Frontal cortex (tissue), 4 donors: ENCODE data around the gene PID1. TPM values are rescaled to one million over a fixed set of nuclear protein-coding genes. Genes with fewer than 3 reads are reported as not detected.

Experiments
- DNase-seq, 2 donors: peaks; one replicate each; pipeline ENCODE4 v3.0.0; 2012; ENCODE audit warnings: low spot score in 2 of 2
- FAIRE-seq: peaks from 2 replicates; lab custom pipeline; 2012; peaks lifted over from hg19 to GRCh38; lab: Jason Lieb, UNC
- total RNA-seq: library from RNA; depleted of rRNA; stranded (reverse); fragments of >200 nt; gene quantifications from one replicate; pipeline ENCODE4 v1.2.3, GENCODE V29; 2014
- donor health status: control.
- donor health status: control.
- donor health status: control.

PID1 gene, protein sequence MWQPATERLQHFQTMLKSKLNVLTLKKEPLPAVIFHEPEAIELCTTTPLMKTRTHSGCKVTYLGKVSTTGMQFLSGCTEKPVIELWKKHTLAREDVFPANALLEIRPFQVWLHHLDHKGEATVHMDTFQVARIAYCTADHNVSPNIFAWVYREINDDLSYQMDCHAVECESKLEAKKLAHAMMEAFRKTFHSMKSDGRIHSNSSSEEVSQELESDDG
- 36.7 TPM for total RNA-seq

DNA sequence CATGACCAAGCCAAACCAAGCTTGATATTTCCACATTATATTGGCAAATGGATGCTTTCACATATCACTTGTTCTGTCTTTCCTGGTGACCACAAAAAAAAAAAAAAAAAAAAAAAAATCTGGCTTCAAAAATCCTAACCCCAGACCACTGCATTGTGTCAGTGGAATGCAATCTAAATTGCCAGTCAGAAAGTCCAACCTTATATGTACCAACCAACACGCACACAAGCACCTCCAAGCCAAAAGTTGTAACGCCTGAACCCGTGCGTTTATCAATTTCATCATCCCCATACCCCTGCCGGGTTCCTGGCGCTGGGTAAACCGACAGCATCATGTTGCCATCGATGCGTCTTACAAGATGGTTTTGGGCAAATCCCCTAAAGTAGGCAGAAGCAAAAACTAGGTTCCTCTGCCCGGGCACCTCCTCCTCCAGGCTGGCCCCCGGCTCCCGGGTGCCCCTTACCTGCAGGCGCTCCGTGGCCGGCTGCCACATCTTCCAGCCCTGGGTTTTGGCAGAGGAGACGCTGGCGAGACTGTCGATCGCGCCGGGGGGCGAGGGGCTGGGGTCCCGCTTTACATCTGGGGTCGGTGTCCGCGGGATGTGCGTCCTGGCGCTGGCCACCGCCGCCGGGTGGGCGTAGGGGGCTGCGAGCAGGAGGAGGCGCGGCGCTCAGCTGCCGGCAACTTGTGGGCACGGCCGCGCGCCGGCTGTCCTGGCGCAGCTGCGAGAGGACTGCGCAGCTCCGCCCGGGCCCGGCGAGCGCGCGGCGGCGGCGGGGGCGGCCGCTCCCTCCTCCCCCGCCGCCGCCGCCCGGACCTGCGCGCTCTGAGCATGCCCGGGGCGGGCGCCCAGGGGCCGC, at the start of gene PID1:
PID1 (minus strand) TSS at position 737 of the 860 bp plus-strand sequence; CDS start at position 493, 244 bp downstream.
- peak; percentile 64 to 69 for DNase-seq
- FAIRE-seq, result no peak

DNA sequence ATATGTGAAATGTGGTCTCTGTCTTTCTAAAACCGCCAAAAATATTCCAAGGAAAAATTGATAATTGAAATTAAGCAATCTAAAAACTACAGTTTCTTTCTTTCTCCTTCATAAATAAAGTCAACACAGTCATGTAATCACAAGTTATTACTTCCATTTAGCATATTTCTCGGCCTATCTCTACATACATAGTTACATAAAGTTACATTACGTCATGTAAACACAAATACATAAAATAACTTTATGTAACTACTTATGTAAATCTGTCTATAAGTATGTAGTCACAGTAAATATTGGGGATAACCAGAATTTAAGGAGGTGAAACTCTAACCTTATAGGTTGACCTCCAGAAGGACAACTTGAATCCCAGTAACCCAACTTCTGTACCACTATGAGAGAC, 48.5 kb upstream of the PID1 start:
- FAIRE-seq, result no peak
- DNase-seq, result no peak

DNA sequence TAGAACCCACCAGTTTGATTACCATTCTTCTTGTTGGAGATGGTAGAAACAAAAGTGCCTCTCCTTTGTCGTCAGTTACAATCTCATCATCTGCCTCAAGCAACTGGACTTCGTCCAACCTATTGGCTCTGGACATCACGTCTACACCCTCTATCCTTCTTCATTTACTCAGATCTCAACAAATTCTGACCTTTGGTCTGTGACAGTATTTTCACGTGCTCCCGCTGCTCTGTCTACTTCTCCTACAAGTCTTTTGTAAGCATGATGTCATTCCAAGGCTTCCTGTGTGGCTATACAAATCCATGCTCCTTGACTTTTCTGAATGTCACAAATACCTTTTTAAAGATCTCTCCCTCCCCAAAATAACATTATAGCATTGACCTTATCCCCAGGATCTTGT, 43.0 kb upstream of the PID1 start:
- FAIRE-seq, result no peak
- no peak for DNase-seq

DNA sequence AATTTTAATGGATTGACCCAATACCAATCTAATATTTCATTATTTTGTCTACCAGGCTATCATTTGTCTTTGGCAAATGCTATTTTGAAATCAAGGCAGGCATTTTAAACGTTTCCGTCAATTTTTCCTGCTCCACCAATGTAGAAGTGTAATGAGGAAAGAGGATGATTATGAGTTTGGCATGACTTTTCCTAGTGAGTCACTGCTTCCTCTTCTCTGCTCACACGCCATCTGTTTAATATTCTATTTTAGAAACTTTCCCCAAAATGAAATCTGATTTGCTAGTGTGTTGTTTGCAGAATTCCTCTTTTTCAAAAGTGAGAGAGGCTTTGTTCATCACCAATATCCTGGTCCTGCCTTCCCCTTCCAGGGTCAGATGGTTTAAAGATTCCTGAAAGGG, 42.5 kb upstream of the PID1 start:
- DNase-seq (no peak), FAIRE-seq (no peak)

DNA sequence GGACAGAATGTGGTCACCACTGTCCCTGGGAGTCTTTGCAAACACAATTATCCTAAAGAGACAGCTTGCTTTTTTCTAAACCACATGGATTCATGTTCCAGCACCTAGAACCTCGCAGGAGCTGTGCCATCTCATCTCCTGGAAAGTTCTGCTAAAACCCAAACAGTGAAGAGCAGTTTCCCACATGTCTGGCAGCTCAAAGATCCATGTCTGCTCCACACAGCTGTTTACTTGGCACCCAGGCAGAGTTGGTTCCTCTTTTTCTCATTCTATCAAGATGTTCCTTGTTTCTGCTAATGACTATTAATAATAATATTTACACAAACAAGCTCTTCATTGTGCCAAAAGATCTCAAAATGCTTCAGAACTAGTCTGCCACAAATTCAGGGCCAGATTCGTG, 30.1 kb upstream of the PID1 start:
- FAIRE-seq (no peak), DNase-seq (no peak)

DNA sequence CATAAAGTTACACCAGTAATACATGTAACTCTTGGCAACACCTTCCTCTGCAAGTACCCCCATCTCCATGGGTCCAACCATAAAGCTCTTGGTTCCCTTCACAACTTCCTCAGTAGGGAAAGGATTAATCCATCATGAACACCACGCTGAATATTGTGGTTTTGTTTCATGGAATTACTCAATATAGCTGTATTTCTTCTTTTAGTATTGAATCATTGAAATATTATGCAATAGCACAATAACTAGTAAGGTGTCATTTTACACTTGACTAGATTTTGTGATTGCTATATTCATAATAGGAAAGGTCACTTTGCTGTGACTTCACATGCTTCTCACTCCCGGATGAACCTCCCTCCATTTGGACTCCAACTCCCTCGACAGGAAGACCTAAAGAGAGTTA, 29.7 kb upstream of the PID1 start:
- no peak for FAIRE-seq

DNA sequence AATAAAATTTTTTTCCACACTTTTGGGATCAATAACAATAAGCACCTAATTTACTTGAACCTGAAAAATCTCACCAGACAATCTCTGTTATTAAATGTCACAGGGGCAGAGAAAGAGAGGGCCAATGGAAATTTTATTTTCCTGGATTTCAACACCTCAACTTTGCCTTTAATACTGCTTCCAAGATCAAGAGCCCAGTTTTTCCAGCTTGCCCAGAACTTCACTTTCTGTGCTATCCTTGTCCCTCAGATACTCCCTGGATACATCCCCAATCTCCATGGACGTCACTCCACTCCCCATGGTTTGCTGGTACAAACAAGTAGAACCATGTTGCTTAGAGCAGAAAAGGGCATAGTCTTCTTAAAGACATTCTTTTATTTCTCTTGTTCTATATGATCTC, 29.3 kb upstream of the PID1 start:
- DNase-seq (no peak), FAIRE-seq (no peak)

More for the DNA sequence above, 29.7 kb upstream of the PID1 start:
- no peak for DNase-seq

DNA sequence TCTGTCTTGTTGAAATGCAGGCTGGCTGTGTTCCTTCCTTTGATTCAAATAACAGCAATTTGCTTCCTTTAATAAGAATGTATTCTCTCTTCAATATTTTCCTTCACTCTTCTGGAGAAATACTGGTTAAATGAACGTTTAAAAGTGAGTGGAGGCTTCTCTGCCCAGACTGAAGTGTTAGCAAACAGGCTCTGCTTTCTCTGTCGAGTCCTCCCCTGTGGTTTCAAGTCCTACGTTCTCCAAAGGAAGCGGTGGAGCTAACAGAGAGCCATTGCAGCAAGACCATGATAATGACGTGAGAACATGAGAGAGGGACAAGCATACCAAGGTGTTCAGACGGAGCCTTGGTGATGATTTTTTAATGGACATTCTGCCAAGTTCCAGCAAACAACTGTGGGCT, 26.2 kb upstream of the PID1 start:
- FAIRE-seq (no peak), DNase-seq (no peak)

DNA sequence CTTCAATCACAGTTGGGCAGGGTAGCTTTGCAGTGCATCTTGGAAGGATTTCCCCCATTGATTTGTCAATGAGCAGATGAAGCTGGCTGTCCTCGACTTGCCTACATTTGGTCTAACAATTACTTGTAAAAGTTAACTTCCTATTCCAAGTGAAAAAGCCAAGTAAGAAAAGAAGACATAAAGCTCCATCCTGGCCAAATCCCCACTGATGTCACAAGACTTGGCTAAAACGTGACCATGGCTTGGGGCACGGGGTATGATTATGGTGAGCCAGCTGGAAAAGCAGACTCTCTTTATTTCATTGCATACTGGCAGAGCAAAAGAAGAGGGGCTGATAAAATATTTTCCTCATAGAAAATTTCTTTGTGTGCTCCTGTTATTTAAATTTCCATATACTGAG, 25.4 kb upstream of the PID1 start:
- FAIRE-seq (no peak), DNase-seq (no peak)

DNA sequence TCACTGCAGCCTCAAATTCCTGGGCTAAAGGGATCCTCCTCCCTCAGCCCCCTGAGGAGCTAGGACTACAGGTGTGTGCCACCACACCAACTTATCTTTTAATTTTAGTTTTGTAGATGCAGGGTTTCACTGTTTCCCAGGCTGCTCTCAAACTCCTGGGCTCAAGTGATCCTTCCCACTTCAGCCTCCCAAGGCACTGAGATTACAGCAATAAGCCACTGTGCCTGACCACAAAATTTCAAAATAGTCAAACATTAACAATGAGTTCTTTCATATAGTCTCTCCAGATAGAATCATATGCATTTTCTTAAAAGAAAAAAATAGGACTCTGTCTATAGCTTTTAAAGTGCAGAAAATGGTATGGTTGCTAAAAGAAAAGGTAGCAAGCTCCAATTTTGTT, 24.9 kb upstream of the PID1 start:
- no peak for DNase-seq
- no peak for FAIRE-seq

DNA sequence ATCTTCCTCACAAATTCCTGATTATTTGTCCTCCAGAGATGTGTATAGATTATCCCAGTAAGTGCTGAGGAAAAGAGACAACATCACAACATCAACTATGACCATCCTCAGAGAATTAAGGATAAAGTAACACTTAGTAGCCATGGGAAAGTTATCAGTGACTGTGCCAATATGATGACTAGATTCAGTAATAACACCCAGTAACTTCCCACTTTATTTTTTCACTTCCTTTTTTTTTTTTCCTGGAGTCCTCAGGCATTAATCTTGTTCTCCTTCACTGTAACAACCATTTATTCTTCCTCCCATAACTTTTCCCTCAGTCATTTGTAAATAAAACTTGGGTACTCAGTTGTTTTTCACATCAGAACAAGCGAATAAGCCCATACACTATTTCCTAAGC, 16.7 kb upstream of the PID1 start:
- FAIRE-seq (no peak), DNase-seq (no peak)

DNA sequence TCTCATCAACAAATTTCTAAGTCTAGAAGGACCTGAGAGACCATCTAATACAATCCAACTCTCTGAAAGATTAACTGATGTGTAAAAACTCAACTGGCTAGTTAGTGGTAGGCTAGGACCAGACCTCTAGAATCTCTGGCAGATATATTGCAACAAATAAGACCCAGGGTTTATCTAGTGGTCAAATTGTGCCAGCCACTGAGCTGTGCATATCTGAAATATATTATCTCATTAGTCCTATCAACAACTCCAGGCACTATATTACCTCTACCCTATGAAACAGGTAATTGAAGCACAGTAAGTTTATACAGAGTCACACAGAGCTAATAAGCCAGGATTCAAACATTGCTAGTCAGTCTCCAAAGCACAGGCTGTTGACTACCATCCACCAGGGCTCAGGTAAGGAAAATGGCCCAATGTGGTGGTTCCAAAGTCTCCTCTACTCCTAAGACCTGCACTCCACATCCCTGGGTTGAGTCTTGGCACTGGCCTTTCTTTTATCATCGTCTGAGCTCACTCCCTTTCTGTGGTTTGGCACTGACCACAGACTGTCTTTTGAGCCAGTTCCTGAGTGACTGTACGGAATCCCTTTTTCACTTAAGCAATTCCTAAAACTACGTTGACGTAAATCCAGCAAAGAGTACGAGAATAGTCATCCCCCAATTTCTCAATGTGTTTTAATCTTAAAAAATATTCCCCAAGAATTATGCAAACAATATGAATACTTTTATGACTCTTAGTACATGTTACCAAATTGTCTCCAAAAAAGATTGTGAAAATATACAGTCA, 11.9 kb upstream of the PID1 start:
- FAIRE-seq (no peak), DNase-seq (no peak)

DNA sequence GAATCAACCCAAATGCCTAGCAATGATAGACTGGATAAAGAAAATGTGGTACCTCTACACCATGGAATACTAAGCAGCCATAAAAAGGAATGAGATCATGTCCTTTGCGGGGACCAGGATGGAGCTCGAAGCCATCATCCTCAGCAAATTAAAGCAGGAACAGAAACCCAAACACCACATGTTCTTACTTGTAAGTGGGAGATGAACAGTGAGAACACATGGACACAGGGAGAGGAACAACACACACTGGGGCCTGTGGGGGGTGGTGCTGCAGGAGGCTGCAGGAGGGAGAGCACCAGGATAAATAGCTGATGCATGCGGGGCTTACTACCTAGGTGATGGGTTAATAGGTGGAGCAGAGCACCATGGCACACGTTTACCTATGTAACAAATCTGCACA, 8.4 kb upstream of the PID1 start:
- no peak for FAIRE-seq
- no peak for DNase-seq

DNA sequence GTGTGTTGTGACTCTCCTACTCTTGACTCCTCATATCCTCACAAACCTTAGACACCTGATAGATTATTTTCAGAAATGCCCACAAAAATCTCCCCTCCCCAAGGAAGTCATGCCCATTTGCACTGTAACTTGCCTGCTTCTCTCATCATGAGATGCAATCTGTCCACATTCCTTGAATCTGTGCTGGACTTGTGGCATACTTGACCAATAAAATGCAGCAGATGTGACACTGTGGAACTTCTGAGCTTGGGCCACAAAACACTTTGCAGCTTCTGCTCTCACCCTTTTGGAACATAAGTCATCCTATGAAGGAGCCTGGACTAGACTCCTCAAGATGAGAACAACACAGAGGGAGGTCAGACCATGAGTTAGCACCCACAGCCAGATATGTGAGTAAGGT, 4.4 kb upstream of the PID1 start:
- FAIRE-seq (no peak), DNase-seq (no peak)

DNA sequence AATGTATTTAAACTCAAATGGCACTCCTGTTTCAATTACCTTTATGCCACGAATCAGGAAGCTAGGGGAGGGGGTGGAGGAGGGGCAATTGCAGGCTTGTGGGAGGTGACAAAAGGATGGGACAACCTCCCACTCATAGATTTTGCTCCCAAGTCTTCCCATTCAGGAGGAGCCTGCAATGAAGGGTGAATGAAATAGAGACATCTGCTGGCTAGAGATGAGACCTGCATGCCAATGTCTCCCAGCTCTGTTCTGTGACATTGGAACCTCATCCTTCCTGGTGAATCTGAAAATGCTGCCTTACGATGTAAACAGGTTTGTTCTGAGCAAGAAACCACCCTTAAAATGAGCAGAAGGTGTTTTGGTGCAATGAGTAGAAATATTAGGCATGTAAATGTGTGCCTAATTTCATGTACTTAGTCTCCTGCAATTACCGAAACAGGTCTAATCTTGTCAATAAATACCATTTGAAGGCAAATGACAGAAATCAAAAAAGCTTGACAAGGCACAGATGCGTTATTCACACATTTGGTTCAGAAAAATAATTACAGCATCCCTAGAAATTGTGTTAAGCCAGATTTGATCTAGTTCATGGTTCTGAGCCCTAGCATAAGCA, 2.7 kb upstream of the PID1 start:
- peak; percentile 53 to 64 for DNase-seq
- no peak for FAIRE-seq

DNA sequence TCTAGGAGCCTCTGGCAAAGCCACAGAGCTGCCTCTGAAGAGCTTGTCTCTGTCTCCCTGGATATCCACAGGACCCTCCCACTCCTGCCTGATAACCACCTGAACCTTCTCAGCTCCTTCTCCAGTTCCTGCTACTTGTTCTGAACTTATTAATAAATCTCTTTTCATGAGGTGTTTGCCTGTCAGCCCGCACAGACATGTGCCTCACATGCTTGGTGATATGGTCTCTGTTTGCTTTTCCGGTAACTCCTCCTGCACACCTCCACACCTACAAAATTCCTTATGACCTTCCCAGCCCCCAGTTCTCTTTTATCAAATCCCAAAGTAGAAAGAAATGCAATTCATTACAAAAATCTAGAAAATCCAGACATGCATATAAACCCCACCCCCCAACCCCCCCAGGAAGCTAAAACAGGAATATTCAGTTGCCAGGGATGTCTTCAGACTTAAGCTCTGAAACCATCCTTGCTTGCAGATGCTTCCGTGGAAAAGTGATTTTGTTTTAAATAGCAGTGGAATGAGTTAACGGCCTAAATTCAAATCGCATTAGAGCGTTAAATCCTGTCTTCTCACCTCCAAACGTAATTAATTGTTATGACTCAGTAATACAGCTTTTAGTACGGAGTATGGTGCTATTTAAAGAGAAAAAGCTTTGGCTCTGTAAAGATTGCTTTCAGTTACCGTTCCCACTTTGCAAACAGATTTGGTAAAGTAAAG, 2.1 kb upstream of the PID1 start:
- FAIRE-seq (no peak), DNase-seq (no peak)

DNA sequence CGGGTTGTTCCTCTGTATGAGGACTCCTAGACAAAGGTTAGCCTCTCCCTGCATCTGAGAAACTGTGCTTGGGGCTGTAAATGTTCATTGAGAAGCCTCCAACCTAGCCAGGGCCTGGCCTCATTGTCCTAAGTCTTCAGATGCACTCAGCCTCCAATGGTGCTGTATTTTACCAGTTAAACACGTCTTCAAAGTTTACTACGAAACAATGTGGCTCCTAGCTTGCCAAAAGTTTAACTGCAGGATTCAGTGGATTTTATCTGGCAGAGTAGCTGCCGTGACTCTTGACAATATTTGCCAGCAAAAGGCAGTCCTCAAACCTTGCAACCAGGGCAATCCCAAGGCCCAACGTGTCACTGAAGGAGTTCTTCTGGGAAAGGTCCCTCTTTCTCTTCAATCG, 1.1 kb downstream of the PID1 start:
- DNase-seq (no peak), FAIRE-seq (no peak)

DNA sequence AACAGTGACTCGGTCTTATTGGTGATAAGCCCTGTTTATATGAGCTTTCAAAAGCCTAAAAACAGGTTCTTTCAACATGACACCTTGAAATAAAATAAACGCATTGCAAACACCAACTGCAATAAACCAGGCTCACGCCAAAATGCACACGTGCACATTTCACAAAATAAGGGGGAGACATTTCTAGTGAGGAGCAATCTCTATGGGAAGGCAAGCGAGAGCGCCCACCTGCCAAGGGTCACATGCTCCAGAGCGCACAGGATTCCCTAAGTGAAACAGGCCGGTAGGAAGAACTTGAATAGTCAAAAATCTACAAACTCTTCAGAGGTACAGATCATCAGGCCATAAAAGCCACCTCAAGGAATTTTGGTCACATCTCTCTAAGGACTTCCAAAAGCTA, 1.9 kb downstream of the PID1 start:
- FAIRE-seq (no peak), DNase-seq (no peak)

DNA sequence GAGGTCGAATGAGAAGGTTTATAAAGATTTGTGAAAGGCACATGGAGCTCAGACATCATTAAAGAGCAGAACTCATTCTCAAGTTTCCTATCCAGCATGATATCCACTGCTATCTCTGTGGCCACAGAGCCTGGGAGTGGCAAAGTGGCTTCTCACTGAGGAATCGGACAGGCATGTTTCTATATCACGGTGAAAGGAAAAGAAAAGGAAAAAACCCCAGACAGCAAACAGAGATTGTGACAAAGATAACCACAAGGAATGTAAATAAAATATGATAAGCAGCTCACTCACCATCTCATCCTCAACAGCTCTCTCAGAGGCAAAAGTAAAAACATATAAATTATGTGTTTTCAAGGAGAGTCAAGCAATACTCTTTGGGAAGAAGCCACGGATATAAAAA, 2.5 kb downstream of the PID1 start:
- FAIRE-seq (no peak), DNase-seq (no peak)

DNA sequence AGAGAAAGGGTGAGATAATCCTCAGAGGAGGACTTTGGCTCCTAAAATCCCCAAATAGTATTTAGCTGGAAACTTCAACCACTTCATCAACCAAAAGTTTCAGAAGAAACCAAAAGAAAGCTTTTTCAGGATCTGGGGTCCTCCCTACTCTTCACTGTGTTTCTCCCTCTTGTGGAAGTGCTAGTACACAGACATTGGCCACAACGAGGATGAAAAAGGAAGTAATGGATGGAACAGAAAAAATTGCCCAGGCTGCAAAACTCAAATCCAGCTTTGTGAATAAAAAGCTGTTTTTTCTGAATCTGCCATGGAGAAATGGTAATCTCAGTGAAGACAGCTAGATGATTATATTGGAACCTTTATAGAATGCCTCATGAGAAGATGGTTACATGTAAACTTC, 4.0 kb downstream of the PID1 start:
- FAIRE-seq (no peak), DNase-seq (no peak)
